ENCODE measurements around the gene ATG101. TPM values are rescaled to one million over a fixed set of nuclear protein-coding genes. Genes with fewer than 3 reads are reported as not detected.

The ATG101 gene
- total and polyA plus RNA-seq, 2 of the 8 experiments (the other 6 are each of a cell fraction or from before 2014, with no cell fraction given) = 49.8 to 55.9 TPM

- H3K4ac ChIP-seq (replicated peaks; ENCODE audit: insufficient read length, low read depth, low read length) = no peak overlapping the region
- no peak overlapping the region for H2BK120ac ChIP-seq (replicated peaks; ENCODE audit: low read depth, low read length)
- POLR2A ChIA-PET (ENCODE audit: partially characterized antibody) = interaction anchor here (1.2 to 1.4 kb wide), 3 partner anchors 12 to 23 kb away, joined by 3 to 5 read pairs (median 4); partner anchors contain the start of gene ATG101
- H4K8ac ChIP-seq (ENCODE audit: extremely low read depth, insufficient read depth, low read length) = no peak overlapping the region
- no peak overlapping the region for H3K27ac ChIP-seq (ENCODE audit: low read depth, low read length)
- peaks cover 7 to 29% of the 10 kb centered on the region in 2 experiments for H4K20me1 ChIP-seq (replicated peaks in 1 of 2; ENCODE audit: control insufficient read depth in 1 of 2, insufficient read depth in 2 of 2, low read length in 2 of 2)
- no peak overlapping the region for H2BK12ac ChIP-seq (ENCODE audit: low read depth, low read length)
- H3K79me1 ChIP-seq (ENCODE audit: low read depth, low read length) = no peaks in the 10 kb centered on the region; the same call in 1 of the 2 replicates
- no peaks in the 10 kb centered on the region for H3K79me2 ChIP-seq (ENCODE audit: control insufficient read depth in 1 of 2, insufficient read depth in 2 of 2, low read length in 2 of 2)
- H3K23ac ChIP-seq (ENCODE audit: insufficient read length) = no peak overlapping the region
- FAIRE-seq (no peak), DNase-seq (ENCODE audit: low read depth in 1 of 2, low spot score in 2 of 2) (no peak)
- H3K18ac ChIP-seq (ENCODE audit: extremely low read depth, low read length) = no peak overlapping the region
- 85% methylated on average over 9 of the region's 9 CpGs; no CpG with 5 or more reads in 1 of the 2 experiments for whole genome bisulfite sequencing, 2 experiments (ENCODE audit: extremely low coverage in 1 of 2, insufficient coverage in 1 of 2, insufficient read length in 1 of 2, insufficient replicate concordance in 2 of 2, low coverage in 1 of 2, low lambda C conversion rate in 2 of 2, missing lambda C conversion rate in 1 of 2)
- H3K9ac ChIP-seq (replicated peaks in 1 of 4; ENCODE audit: extremely low read depth in 1 of 4, low read depth in 3 of 4, low read length in 3 of 4) = no peak overlapping the region
- H3K9me3 ChIP-seq (ENCODE audit: insufficient read depth in 2 of 2, low read depth in 1 of 2, low read length in 1 of 2) = no peaks in the 10 kb centered on the region
- H2BK5ac ChIP-seq (ENCODE audit: low read depth, low read length) = no peak overlapping the region
- no peak overlapping the region for H3K56ac ChIP-seq (replicated peaks; ENCODE audit: insufficient read length, low read depth, low read length)
- no peak overlapping the region for H3K4me3 ChIP-seq (ENCODE audit: extremely low read depth in 1 of 4, insufficient read depth in 2 of 4, low read depth in 3 of 4, low read length in 4 of 4)
- no peak overlapping the region for H3K4me2 ChIP-seq (ENCODE audit: insufficient read depth in 1 of 2, low read depth in 2 of 2, low read length in 2 of 2)
- peaks cover 0 to 8% (median under 1%) of the 10 kb centered on the region in 4 experiments; a peak in 3 of 8 replicates for H3K36me3 ChIP-seq (ENCODE audit: control insufficient read depth in 2 of 4, insufficient read depth in 4 of 4, low read length in 3 of 4)
- no peak overlapping the region for H2BK20ac ChIP-seq (ENCODE audit: low read length)
- H4K91ac ChIP-seq (replicated peaks; ENCODE audit: insufficient read length, low read length) = no peak overlapping the region
- H2AK5ac ChIP-seq (ENCODE audit: low read depth, low read length) = no peak overlapping the region
- no peak overlapping the region for H4K5ac ChIP-seq (ENCODE audit: insufficient read length, low read depth, low read length)
- H2AFZ ChIP-seq (ENCODE audit: low read length) = no peak overlapping the region
- peaks cover 0 to 19% (median 9%) of the 10 kb centered on the region in 4 experiments; a peak in 6 of 7 replicates for H3K4me1 ChIP-seq (replicated peaks in 1 of 4; ENCODE audit: control insufficient read depth in 3 of 4, insufficient read depth in 4 of 4, low read length in 3 of 4)
- no peak overlapping the region for H3K14ac ChIP-seq (ENCODE audit: insufficient read length)
- peaks cover 4 to 42% (median 35%) of the 10 kb centered on the region in 4 experiments for H3K27me3 ChIP-seq (replicated peaks in 1 of 4; ENCODE audit: control insufficient read depth in 3 of 4, extremely low read depth in 1 of 4, insufficient read depth in 3 of 4, low read length in 3 of 4)
- no peak overlapping the region for H2BK15ac ChIP-seq (ENCODE audit: low read length)
- peaks cover 14% of the 10 kb centered on the region for H3K23me2 ChIP-seq (ENCODE audit: low read depth, low read length)
- TF ChIP-seq GTF2F1 (IDR thresholded peaks at IDR 0.05; ENCODE audit: borderline replicate concordance, low read depth, low read length) = no peak
- no peak for TF ChIP-seq BACH1 (IDR thresholded peaks at IDR 0.05; ENCODE audit: low read length)
- no peak for TF ChIP-seq RNF2 (IDR thresholded peaks at IDR 0.05; ENCODE audit: borderline replicate concordance, low read depth, low read length, missing control alignments, poor library complexity, severe bottlenecking)
- TF ChIP-seq KDM4A (IDR thresholded peaks at IDR 0.05; ENCODE audit: low read depth, low read length, severe bottlenecking) = no peak
- CTCF ChIA-PET (ENCODE audit: partially characterized antibody) = interaction anchor here (1.3 to 34.1 kb wide), 5 partner anchors 9 to 31 kb away, joined by 3 to 1022 read pairs (median 7); partner anchors contain the start of gene SMIM41
These were observed 16.1 kb upstream of the ATG101 start for GRCh38 chr12:52053536-52054209.

Measured in H1 (cell line).